Activated CD4-positive, alpha-beta T cell treated with anti-CD3 and anti-CD28 coated beads, Interleukin-2, amount 50 U/mL, for 48 hours (primary cell): ENCODE measurements around the gene ARAF.
"Not testable (repeated sequence)": the region's sequence is repeated elsewhere in the genome, so short reads cannot be mapped to it uniquely, and the experiment has no call there.

Source experiments
- DNase-seq, 2 experiments: peaks; one replicate each; pipeline ENCODE4 v3.0.0-alpha.2; 2020

The ARAF gene

GRCh38 chrX:47587091-47587891 lies 26.3 kb downstream of the ARAF start:
- no peak for DNase-seq

- no peak for DNase-seq
Observed at GRCh38 chrX:47587906-47588735, 27.1 kb downstream of the ARAF start.

- no peak for DNase-seq
Observed at GRCh38 chrX:47590984-47591383, 30.0 kb downstream of the ARAF start.

- DNase-seq: no peak
Observed at GRCh38 chrX:47593522-47593921, 32.5 kb downstream of the ARAF start.

- no peak for DNase-seq
Observed at GRCh38 chrX:47595716-47596251, 34.8 kb downstream of the ARAF start.

- no peak for DNase-seq
Observed at GRCh38 chrX:47596256-47596655, 35.3 kb downstream of the ARAF start.

- DNase-seq: no peak
Observed at GRCh38 chrX:47597222-47597621, 36.2 kb downstream of the ARAF start.

GRCh38 chrX:47603125-47603524 lies 42.1 kb downstream of the ARAF start:
- not testable (repeated sequence) for DNase-seq

- DNase-seq: no peak
Observed at GRCh38 chrX:47605024-47605423, 44.0 kb downstream of the ARAF start.

GRCh38 chrX:47607091-47607490 lies 46.1 kb downstream of the ARAF start:
- no peak for DNase-seq

- no peak for DNase-seq
Observed at GRCh38 chrX:47608130-47608810, 47.3 kb downstream of the ARAF start.

GRCh38 chrX:47610511-47610910 lies 49.5 kb downstream of the ARAF start:
- no peak for DNase-seq

- no peak for DNase-seq
Observed at GRCh38 chrX:47611489-47611888, 50.5 kb downstream of the ARAF start.

- DNase-seq: no peak
Observed at GRCh38 chrX:47611926-47612325, 50.9 kb downstream of the ARAF start.

- DNase-seq: no peak
Observed at GRCh38 chrX:47612418-47612817, 51.4 kb downstream of the ARAF start.

GRCh38 chrX:47613082-47613481 lies 52.1 kb downstream of the ARAF start:
- DNase-seq: no peak

GRCh38 chrX:47614618-47615017 lies 53.6 kb downstream of the ARAF start:
- no peak for DNase-seq

- no peak for DNase-seq
Observed at GRCh38 chrX:47618923-47619485, 58.0 kb downstream of the ARAF start.

- peak; percentile 74 to 76 for DNase-seq
Observed at GRCh38 chrX:47619486-47620302, 58.7 kb downstream of the ARAF start, which contains the start of gene SYN1. Gene SYN1 (minus strand): TSS chrX:47619857. CDS start chrX:47619728, 129 bp downstream.

GRCh38 chrX:47620303-47620685 lies 59.3 kb downstream of the ARAF start:
- no peak for DNase-seq
